ENCODE measurements around the gene SMYD3. TPM values are rescaled to one million over a fixed set of nuclear protein-coding genes. Genes with fewer than 3 reads are reported as not detected.

SMYD3 gene
- total and polyA plus RNA-seq, 2 donors (not counting 3 experiments of a cell fraction or from before 2014, with no cell fraction given): 16.0 to 32.1 TPM

- H3K9ac ChIP-seq (replicated peaks; ENCODE audit: extremely low read depth, insufficient read depth, low read length): no peak overlapping the region
- H3K27ac ChIP-seq (ENCODE audit: insufficient read depth, low read depth, low read length): no peak overlapping the region
- no TSS peak for BruUV-seq (replicated peaks)
- H3K4me3 ChIP-seq (replicated peaks in 1 of 3; ENCODE audit: insufficient read depth in 1 of 3, low read depth in 1 of 3, low read length in 3 of 3): no peak overlapping the region
- FAIRE-seq (no peak), DNase-seq (ENCODE audit: low read depth, low spot score) (no peak)
- no peak overlapping the region for H3K4me2 ChIP-seq (ENCODE audit: insufficient read depth, low read length)
- H3K4me1 ChIP-seq (ENCODE audit: control insufficient read depth, extremely low read depth, insufficient read depth, low read length): peaks cover 9% of the 10 kb centered on the region
- no peak for TF ChIP-seq GATA2 (IDR thresholded peaks at IDR 0.05; ENCODE audit: insufficient read depth, insufficient read length, low read depth, low read length)
- TF ChIP-seq CTCF (IDR thresholded peaks at IDR 0.05; ENCODE audit: extremely low read depth in 1 of 2, insufficient read depth in 1 of 2, low read depth in 1 of 2, low read length in 2 of 2): no peak
- no peak for TF ChIP-seq JUN (IDR thresholded peaks at IDR 0.05; ENCODE audit: borderline replicate concordance, insufficient read depth, insufficient read length, low read depth)
- no peak for TF ChIP-seq FOS (IDR thresholded peaks at IDR 0.05; ENCODE audit: borderline replicate concordance, insufficient read depth, low read length)
- no peak for TF ChIP-seq MYC (IDR thresholded peaks at IDR 0.05; ENCODE audit: low read depth, low read length)
- no peak for TF ChIP-seq MAX (IDR thresholded peaks at IDR 0.05; ENCODE audit: insufficient read depth, insufficient read length)
- TF ChIP-seq EZH2 (IDR thresholded peaks at IDR 0.05; ENCODE audit: borderline replicate concordance, low read depth, low read length, severe bottlenecking): no peak
- TF ChIP-seq POLR2AphosphoS5 (IDR thresholded peaks at IDR 0.05; ENCODE audit: insufficient read depth, low read depth, low read length): no peak
- no peak for TF ChIP-seq POLR2A (IDR thresholded peaks at IDR 0.05; ENCODE audit: low read depth, low read length)
- H3K9me1 ChIP-seq (replicated peaks; ENCODE audit: control insufficient read depth, extremely low read depth, insufficient read depth, low read length): no peaks in the 10 kb centered on the region
- no peak overlapping the region for H2AFZ ChIP-seq (ENCODE audit: low read depth, low read length)
- H3K27me3 ChIP-seq (ENCODE audit: control insufficient read depth in 2 of 2, insufficient read depth in 2 of 2, low read length in 2 of 2): no peaks in the 10 kb centered on the region
- CTCF ChIA-PET: interaction anchor here (1.3 kb wide), 1 partner anchor 44 kb away, joined by 4 read pairs; no protein-coding TSS in a partner anchor
- intact Hi-C loops (cut with micrococcal nuclease): no loop called here
- no peaks in the 10 kb centered on the region for H4K20me1 ChIP-seq (replicated peaks; ENCODE audit: control insufficient read depth, extremely low read depth, insufficient read depth, low read length)
- H3K79me2 ChIP-seq (ENCODE audit: control insufficient read depth, insufficient read depth, low read length): no peaks in the 10 kb centered on the region
- H3K36me3 ChIP-seq (ENCODE audit: control insufficient read depth in 2 of 2, extremely low read depth in 1 of 2, insufficient read depth in 2 of 2, low read length in 2 of 2): no peaks in the 10 kb centered on the region
- no peaks in the 10 kb centered on the region for H3K9me3 ChIP-seq (replicated peaks; ENCODE audit: control insufficient read depth, insufficient read depth, low read length)
- POLR2A ChIA-PET: no interaction called here
- dilution Hi-C loops (cut with MboI; ENCODE audit: extremely low pct_ligation_motif_present, low sequenced_read_pairs): no loop called here
Observed at GRCh38 chr1:246221485-246222255, 285.4 kb downstream of the SMYD3 start.
